Parathyroid adenoma (tissue), 2 donors: Measurements from ENCODE around the gene ASH1L.
"Not testable (repeated sequence)": the region's sequence is repeated elsewhere in the genome, so short reads cannot be mapped to it uniquely, and the experiment has no call there.

Source experiments
- H2AFZ ChIP-seq: fragments of 300-600 bp; sonication (generic); one replicate; pipeline ENCODE4 v1.7.0; 2017; ENCODE audit warnings: antibody characterized with exemption, mild to moderate bottlenecking
- H3K27ac ChIP-seq: fragments of 300-600 bp; sonication (generic); one replicate; pipeline ENCODE4 v1.7.0; 2017
- H3K27me3 ChIP-seq: fragments of 300-600 bp; sonication (generic); one replicate; pipeline ENCODE4 v1.7.0; 2017; ENCODE audit warnings: low read length; ENCODE audit not compliant: control insufficient read depth, insufficient read depth
- H3K36me3 ChIP-seq: fragments of 300-600 bp; sonication (generic); one replicate; pipeline ENCODE4 v1.7.0; 2017; ENCODE audit warnings: low read length; ENCODE audit not compliant: control insufficient read depth, insufficient read depth
- H3K4me1 ChIP-seq: fragments of 300-600 bp; sonication (generic); one replicate; pipeline ENCODE4 v1.7.0; 2017; ENCODE audit warnings: control low read depth
- H3K4me2 ChIP-seq: fragments of 300-600 bp; sonication (generic); one replicate; pipeline ENCODE4 v1.7.0; 2017; ENCODE audit warnings: low read length
- H3K4me3 ChIP-seq: fragments of 300-600 bp; sonication (generic); one replicate; pipeline ENCODE4 v1.7.0; 2017; ENCODE audit warnings: low read depth, low read length
- H3K79me2 ChIP-seq: fragments of 300-600 bp; sonication (generic); one replicate; pipeline ENCODE4 v1.7.0; 2017; ENCODE audit warnings: control low read depth
- H3K9ac ChIP-seq: fragments of 300-600 bp; sonication (generic); one replicate; pipeline ENCODE4 v1.7.0; 2017; ENCODE audit warnings: mild to moderate bottlenecking
- H3K9me3 ChIP-seq: fragments of 300-600 bp; sonication (generic); one replicate; pipeline ENCODE4 v1.7.0; 2017; ENCODE audit warnings: low read length; ENCODE audit not compliant: control insufficient read depth
- CTCF ChIP-seq: fragments of 300-600 bp; sonication (generic); IDR thresholded peaks from one replicate; pipeline ENCODE4 v1.7.0; 2017; ENCODE audit warnings: antibody characterized with exemption, mild to moderate bottlenecking
- donor health status: primary hyperparathyroidism.

ASH1L gene

GRCh38 chr1:155437405-155437804 is 125.2 kb downstream of the ASH1L start:
- Histone ChIP-seq H3K4me2 (no peak overlapping the region), H3K36me3 (no peaks in the 10 kb centered on the region), H2AFZ (no peak overlapping the region), H3K79me2 (no peaks in the 10 kb centered on the region), H3K27me3 (no peaks in the 10 kb centered on the region), H3K27ac (no peak overlapping the region), H3K4me3 (no peak overlapping the region), H3K9ac (no peak overlapping the region), H3K9me3 (no peaks in the 10 kb centered on the region), H3K4me1 (no peaks in the 10 kb centered on the region)
- no peak for TF ChIP-seq CTCF

- not testable (repeated sequence) for H3K9ac ChIP-seq, H2AFZ ChIP-seq, H3K36me3 ChIP-seq, H3K79me2 ChIP-seq, H3K9me3 ChIP-seq, H3K27me3 ChIP-seq, H3K4me3 ChIP-seq, H3K4me1 ChIP-seq, H3K4me2 ChIP-seq, H3K27ac ChIP-seq
Measured at GRCh38 chr1:155433831-155434389, 128.7 kb downstream of the ASH1L start.

GRCh38 chr1:155433128-155433830 is 129.3 kb downstream of the ASH1L start:
- not testable (repeated sequence) for H3K4me1 ChIP-seq, H2AFZ ChIP-seq, H3K79me2 ChIP-seq, H3K27me3 ChIP-seq, H3K9ac ChIP-seq, H3K36me3 ChIP-seq, H3K4me3 ChIP-seq, H3K9me3 ChIP-seq, H3K27ac ChIP-seq, H3K4me2 ChIP-seq

- no peaks in the 10 kb centered on the region for H3K36me3 ChIP-seq
- H3K4me3 ChIP-seq: no peak overlapping the region
Measured at GRCh38 chr1:155424091-155424490, 138.5 kb downstream of the ASH1L start.

DNA sequence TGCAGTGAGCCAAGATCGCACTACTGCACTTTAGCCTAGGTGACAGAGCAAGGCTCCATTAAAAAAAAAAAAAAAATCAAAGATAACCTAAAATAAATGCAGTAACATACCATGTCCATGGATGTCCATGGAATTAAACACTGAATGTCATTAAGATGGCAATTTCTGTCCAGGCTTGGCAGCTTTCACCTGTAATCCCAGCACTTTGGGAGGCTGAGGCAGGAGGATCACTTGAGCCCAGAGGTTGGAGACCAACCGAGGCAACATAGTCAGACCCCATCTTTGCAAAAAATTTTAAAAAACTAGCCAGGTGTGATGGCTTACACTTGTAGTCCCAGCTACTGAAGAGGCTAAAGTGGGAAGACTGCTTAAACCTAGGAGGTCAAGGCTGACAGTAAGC is 141.8 kb downstream of the ASH1L start:
- no peak for TF ChIP-seq CTCF

More at GRCh38 chr1:155424091-155424490, 138.5 kb downstream of the ASH1L start:
- TF ChIP-seq CTCF: no peak
- no peak overlapping the region for H3K4me2 ChIP-seq
- H3K79me2 ChIP-seq: peaks cover 5% of the 10 kb centered on the region
- H3K4me1 ChIP-seq: no peaks in the 10 kb centered on the region
- H3K27ac ChIP-seq: no peak overlapping the region
- no peak overlapping the region for H2AFZ ChIP-seq
- no peaks in the 10 kb centered on the region for H3K9me3 ChIP-seq
- H3K9ac ChIP-seq: no peak overlapping the region
- H3K27me3 ChIP-seq: no peaks in the 10 kb centered on the region

GRCh38 chr1:155411840-155412239 is 150.8 kb downstream of the ASH1L start:
- not testable (repeated sequence) for H3K27ac ChIP-seq, H3K4me1 ChIP-seq, H3K27me3 ChIP-seq, H3K4me2 ChIP-seq, H3K36me3 ChIP-seq, H2AFZ ChIP-seq, H3K4me3 ChIP-seq, H3K9me3 ChIP-seq, H3K79me2 ChIP-seq, H3K9ac ChIP-seq

More for the DNA sequence above, 141.8 kb downstream of the ASH1L start:
- no peaks in the 10 kb centered on the region for H3K9me3 ChIP-seq
- H3K4me2 ChIP-seq: no peak overlapping the region
- H3K79me2 ChIP-seq: no peaks in the 10 kb centered on the region
- H3K4me3 ChIP-seq: no peak overlapping the region
- H3K36me3 ChIP-seq: no peaks in the 10 kb centered on the region
- no peak overlapping the region for H3K9ac ChIP-seq
- no peak overlapping the region for H2AFZ ChIP-seq
- H3K4me1 ChIP-seq: no peaks in the 10 kb centered on the region
- H3K27me3 ChIP-seq: no peaks in the 10 kb centered on the region
- H3K27ac ChIP-seq: no peak overlapping the region
